ENCODE data around the gene GREB1. TPM values are rescaled to one million over a fixed set of nuclear protein-coding genes. Genes with fewer than 3 reads are reported as not detected.

The GREB1 gene
- total RNA-seq, 1 experiment from 2014 or later: 16.5 TPM

DNA sequence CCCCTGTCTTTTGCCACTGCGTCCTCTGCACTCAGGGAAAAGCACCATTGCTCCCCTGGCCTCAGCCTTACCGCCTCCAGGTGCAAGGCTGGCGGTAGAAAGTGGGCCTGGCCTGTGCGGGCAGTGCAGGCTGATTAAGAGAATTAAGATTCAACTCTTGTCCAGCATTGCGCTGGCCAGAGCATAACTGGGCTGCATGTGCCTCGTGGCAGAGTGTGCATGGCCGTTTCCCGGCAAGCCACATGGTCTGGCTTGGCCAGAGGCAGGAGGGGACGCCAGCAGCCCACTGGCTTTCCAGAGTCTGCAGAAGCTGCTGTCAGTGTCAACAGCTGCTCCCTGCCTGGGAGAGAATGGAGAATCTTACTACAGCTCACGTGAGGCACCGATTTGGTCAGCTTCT, 123.8 kb downstream of the GREB1 start:
- WGBS (ENCODE audit: extremely low coverage, insufficient read length, low lambda C conversion rate): no CpG with 5 or more reads among the region's 11 CpGs
- no peaks in the 10 kb centered on the region for H3K9me3 ChIP-seq (ENCODE audit: control insufficient read depth, low read depth, low read length)
- no peak overlapping the region for H2BK120ac ChIP-seq (ENCODE audit: low read depth, low read length, poor library complexity, severe bottlenecking)
- no peaks in the 10 kb centered on the region for H3K4me1 ChIP-seq (ENCODE audit: insufficient read depth, low read length)
- no peak overlapping the region for H3K18ac ChIP-seq (ENCODE audit: insufficient read length, low read depth, low read length)
- no peak overlapping the region for H4K8ac ChIP-seq (replicated peaks; ENCODE audit: insufficient read length, low read depth, low read length)
- no peak overlapping the region for H3K14ac ChIP-seq (ENCODE audit: insufficient read depth, low read length)
- peaks cover 24% of the 10 kb centered on the region for H3K27me3 Mint-ChIP-seq (ENCODE audit: low read depth)
- no peak overlapping the region for H4K5ac ChIP-seq (ENCODE audit: insufficient read length, low read depth, low read length)
- no peak overlapping the region for H3K27ac ChIP-seq (ENCODE audit: insufficient read length, low read depth, low read length)
- H2BK15ac ChIP-seq (ENCODE audit: low read depth, low read length): no peak overlapping the region
- no peak overlapping the region for H3K4me2 ChIP-seq (ENCODE audit: insufficient read depth, insufficient read length, low read length)
- no peaks in the 10 kb centered on the region for H3K79me1 ChIP-seq (ENCODE audit: insufficient read depth, low read depth, low read length, poor library complexity, severe bottlenecking)
- H4K91ac ChIP-seq (ENCODE audit: insufficient read length, low read depth, low read length): no peak overlapping the region
- H2BK20ac ChIP-seq (ENCODE audit: low read depth, low read length, poor library complexity, severe bottlenecking): no peak overlapping the region
- no peak overlapping the region for H3K27ac Mint-ChIP-seq
- H3K4me3 Mint-ChIP-seq: no peak overlapping the region
- no peaks in the 10 kb centered on the region for H3K4me1 Mint-ChIP-seq
- no peak overlapping the region for H3T11ph ChIP-seq (ENCODE audit: low read length)
- no peaks in the 10 kb centered on the region for H3K79me2 ChIP-seq (ENCODE audit: insufficient read depth, low read length)
- no peak overlapping the region for H3K4ac ChIP-seq (ENCODE audit: low read depth, low read length)
- H3K36me3 Mint-ChIP-seq (ENCODE audit: insufficient read depth in 1 of 3, low read depth in 3 of 3): peaks cover 0 to 5% (median 3%) of the 10 kb centered on the region in 3 experiments; a peak in 4 of 7 replicates
- H3K23ac ChIP-seq (ENCODE audit: insufficient read length, low read depth, low read length): no peak overlapping the region
- H2BK5ac ChIP-seq (ENCODE audit: insufficient read length, low read length): no peak overlapping the region
- no peak overlapping the region for H3K56ac ChIP-seq (ENCODE audit: insufficient read length, low read depth, low read length)
- H3K9me3 Mint-ChIP-seq: peaks cover 5% of the 10 kb centered on the region in 2 experiments
- no peak overlapping the region for H3K9ac ChIP-seq (ENCODE audit: extremely low read depth, insufficient read length, low read length)
- H3K27me3 ChIP-seq (ENCODE audit: insufficient read depth, low read length): no peaks in the 10 kb centered on the region
- no peak overlapping the region for H2AFZ ChIP-seq (ENCODE audit: low read length)
- TF ChIP-seq, protein P1, sequence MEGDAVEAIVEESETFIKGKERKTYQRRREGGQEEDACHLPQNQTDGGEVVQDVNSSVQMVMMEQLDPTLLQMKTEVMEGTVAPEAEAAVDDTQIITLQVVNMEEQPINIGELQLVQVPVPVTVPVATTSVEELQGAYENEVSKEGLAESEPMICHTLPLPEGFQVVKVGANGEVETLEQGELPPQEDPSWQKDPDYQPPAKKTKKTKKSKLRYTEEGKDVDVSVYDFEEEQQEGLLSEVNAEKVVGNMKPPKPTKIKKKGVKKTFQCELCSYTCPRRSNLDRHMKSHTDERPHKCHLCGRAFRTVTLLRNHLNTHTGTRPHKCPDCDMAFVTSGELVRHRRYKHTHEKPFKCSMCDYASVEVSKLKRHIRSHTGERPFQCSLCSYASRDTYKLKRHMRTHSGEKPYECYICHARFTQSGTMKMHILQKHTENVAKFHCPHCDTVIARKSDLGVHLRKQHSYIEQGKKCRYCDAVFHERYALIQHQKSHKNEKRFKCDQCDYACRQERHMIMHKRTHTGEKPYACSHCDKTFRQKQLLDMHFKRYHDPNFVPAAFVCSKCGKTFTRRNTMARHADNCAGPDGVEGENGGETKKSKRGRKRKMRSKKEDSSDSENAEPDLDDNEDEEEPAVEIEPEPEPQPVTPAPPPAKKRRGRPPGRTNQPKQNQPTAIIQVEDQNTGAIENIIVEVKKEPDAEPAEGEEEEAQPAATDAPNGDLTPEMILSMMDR (conservative IDR thresholded peaks at IDR 0.05): no peak
- no peak overlapping the region for H2BK12ac ChIP-seq (ENCODE audit: insufficient read length, low read depth, low read length)
- H2AK5ac ChIP-seq (ENCODE audit: insufficient read length, low read length): no peak overlapping the region
- H3K23me2 ChIP-seq (ENCODE audit: insufficient read length, low read depth, low read length, poor library complexity, severe bottlenecking): no peaks in the 10 kb centered on the region
- no peaks in the 10 kb centered on the region for H4K20me1 ChIP-seq (ENCODE audit: control insufficient read depth, insufficient read depth, insufficient read length)
- no peak for DNase-seq
